Measurements from ENCODE around the gene NTRK3.

The NTRK3 gene

GRCh38 chr15:87919064-87919463 lies 337.5 kb downstream of the NTRK3 start:
- TF ChIP-seq, protein P1, sequence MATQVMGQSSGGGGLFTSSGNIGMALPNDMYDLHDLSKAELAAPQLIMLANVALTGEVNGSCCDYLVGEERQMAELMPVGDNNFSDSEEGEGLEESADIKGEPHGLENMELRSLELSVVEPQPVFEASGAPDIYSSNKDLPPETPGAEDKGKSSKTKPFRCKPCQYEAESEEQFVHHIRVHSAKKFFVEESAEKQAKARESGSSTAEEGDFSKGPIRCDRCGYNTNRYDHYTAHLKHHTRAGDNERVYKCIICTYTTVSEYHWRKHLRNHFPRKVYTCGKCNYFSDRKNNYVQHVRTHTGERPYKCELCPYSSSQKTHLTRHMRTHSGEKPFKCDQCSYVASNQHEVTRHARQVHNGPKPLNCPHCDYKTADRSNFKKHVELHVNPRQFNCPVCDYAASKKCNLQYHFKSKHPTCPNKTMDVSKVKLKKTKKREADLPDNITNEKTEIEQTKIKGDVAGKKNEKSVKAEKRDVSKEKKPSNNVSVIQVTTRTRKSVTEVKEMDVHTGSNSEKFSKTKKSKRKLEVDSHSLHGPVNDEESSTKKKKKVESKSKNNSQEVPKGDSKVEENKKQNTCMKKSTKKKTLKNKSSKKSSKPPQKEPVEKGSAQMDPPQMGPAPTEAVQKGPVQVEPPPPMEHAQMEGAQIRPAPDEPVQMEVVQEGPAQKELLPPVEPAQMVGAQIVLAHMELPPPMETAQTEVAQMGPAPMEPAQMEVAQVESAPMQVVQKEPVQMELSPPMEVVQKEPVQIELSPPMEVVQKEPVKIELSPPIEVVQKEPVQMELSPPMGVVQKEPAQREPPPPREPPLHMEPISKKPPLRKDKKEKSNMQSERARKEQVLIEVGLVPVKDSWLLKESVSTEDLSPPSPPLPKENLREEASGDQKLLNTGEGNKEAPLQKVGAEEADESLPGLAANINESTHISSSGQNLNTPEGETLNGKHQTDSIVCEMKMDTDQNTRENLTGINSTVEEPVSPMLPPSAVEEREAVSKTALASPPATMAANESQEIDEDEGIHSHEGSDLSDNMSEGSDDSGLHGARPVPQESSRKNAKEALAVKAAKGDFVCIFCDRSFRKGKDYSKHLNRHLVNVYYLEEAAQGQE (IDR thresholded peaks at IDR 0.05; ENCODE audit: insufficient read depth in 1 of 2, low read depth in 2 of 2, low read length in 2 of 2) = no peak
- TF ChIP-seq POLR2AphosphoS5 (IDR thresholded peaks at IDR 0.05; ENCODE audit: low read depth, low read length) (no peak), FOXP2 (optimal IDR thresholded peaks at IDR 0.05; ENCODE audit: borderline replicate concordance, extremely low read depth, extremely low read length, insufficient read depth) (no peak), SIN3A (IDR thresholded peaks at IDR 0.05; ENCODE audit: borderline replicate concordance, insufficient read depth, low read length) (no peak), TAF1 (IDR thresholded peaks at IDR 0.05; ENCODE audit: borderline replicate concordance, insufficient read depth, low read length) (no peak)

- no peak for TF ChIP-seq TAF1 (IDR thresholded peaks at IDR 0.05; ENCODE audit: borderline replicate concordance, insufficient read depth, low read length)
- no peak for TF ChIP-seq SIN3A (IDR thresholded peaks at IDR 0.05; ENCODE audit: borderline replicate concordance, insufficient read depth, low read length)
- TF ChIP-seq POLR2AphosphoS5 (IDR thresholded peaks at IDR 0.05; ENCODE audit: low read depth, low read length) = no peak
Observed at GRCh38 chr15:87917480-87917879, 339.1 kb downstream of the NTRK3 start.

DNA sequence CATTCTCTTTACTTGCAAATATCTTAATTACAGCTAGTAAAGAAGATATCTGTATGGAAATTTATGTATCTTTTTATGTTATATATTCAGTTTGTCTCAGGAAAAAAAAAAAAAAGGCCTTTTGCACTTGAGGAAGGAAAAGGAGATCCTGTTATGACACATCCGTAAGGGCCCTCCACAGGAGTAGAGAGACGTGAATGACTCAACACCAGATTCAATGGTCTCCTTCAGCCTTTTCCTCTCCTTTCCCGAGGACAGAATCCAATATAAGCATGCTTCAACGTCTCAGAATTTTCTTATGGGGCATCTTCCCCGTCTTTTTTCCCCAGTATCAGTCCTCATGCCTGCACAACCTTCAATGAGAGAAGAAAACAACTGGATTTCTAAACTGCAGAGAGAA lies 340.3 kb downstream of the NTRK3 start:
- TF ChIP-seq FOXP2 (optimal IDR thresholded peaks at IDR 0.05; ENCODE audit: borderline replicate concordance, extremely low read depth, extremely low read length, insufficient read depth) (no peak), POLR2AphosphoS5 (IDR thresholded peaks at IDR 0.05; ENCODE audit: low read depth, low read length) (no peak), SIN3A (IDR thresholded peaks at IDR 0.05; ENCODE audit: borderline replicate concordance, insufficient read depth, low read length) (no peak), TAF1 (IDR thresholded peaks at IDR 0.05; ENCODE audit: borderline replicate concordance, insufficient read depth, low read length) (no peak)
- TF ChIP-seq, protein P1 (IDR thresholded peaks at IDR 0.05; ENCODE audit: insufficient read depth in 1 of 2, low read depth in 2 of 2, low read length in 2 of 2) = no peak

DNA sequence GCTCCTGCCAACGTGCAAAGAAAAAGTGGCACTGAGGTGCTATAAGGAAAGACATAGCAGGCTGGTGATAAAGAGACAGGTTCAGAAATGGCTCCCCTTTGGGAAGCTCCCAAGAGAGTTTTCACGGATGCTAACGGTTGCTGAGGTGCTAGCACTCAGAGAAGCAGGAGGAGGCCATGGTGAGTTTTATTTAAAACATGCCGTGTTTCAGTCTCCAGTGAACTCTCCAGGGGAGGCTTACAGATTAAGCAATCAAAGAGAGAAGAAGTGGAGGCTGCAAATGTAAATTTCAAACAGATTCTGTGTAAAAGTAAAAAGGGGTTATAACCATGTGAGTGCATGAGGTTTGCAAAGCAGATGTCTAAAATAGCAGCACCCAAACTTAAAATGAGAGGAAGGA lies 346.2 kb downstream of the NTRK3 start:
- TF ChIP-seq POLR2AphosphoS5 (IDR thresholded peaks at IDR 0.05; ENCODE audit: low read depth, low read length) = no peak
- TF ChIP-seq, protein P1 (IDR thresholded peaks at IDR 0.05; ENCODE audit: insufficient read depth in 1 of 2, low read depth in 2 of 2, low read length in 2 of 2) = no peak
- no peak for TF ChIP-seq FOXP2 (optimal IDR thresholded peaks at IDR 0.05; ENCODE audit: borderline replicate concordance, extremely low read depth, extremely low read length, insufficient read depth)
- TF ChIP-seq TAF1 (IDR thresholded peaks at IDR 0.05; ENCODE audit: borderline replicate concordance, insufficient read depth, low read length) = no peak
- TF ChIP-seq SIN3A (IDR thresholded peaks at IDR 0.05; ENCODE audit: borderline replicate concordance, insufficient read depth, low read length) = no peak

DNA sequence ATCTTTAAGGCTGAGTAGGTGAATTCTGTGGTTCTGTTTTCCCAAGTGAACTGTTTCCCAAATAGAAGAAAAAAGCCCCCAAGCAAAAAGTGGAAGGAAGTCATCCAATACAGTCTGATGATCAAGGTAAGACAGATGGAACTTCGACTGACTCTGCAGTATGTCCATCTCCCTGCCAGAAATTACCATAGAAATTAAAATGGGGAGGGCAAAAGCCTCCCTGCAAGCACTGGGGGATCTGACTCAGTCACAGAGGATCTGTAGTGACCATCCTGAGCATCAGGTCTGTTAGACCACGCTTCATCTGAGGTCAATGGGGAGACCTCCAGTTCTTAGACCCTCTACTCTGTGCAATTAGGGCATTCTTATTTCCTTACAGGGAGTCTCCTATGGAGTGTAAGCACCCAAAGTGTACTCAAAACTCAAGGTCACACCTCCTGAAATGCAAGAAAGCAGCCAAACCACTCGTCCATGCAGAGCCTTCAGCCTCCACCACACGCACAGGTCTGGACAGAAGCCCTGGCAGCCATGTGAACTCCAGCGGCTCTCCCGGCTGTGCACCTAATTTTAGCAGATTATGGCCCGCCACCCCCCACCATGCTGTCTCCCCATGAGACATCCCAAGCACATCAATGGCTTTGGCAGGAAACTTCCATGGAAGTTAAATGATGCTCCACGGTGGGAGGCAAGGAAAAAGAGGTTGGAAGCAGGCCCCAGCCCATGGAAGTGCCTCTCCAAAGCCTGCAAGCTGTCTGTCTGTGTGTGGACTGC lies 348.7 kb downstream of the NTRK3 start:
- TF ChIP-seq, protein P1 (IDR thresholded peaks at IDR 0.05; ENCODE audit: insufficient read depth in 1 of 2, low read depth in 2 of 2, low read length in 2 of 2) = no peak
- TF ChIP-seq SIN3A (IDR thresholded peaks at IDR 0.05; ENCODE audit: borderline replicate concordance, insufficient read depth, low read length) = no peak
- TF ChIP-seq POLR2AphosphoS5 (IDR thresholded peaks at IDR 0.05; ENCODE audit: low read depth, low read length) = no peak
- TF ChIP-seq FOXP2 (optimal IDR thresholded peaks at IDR 0.05; ENCODE audit: borderline replicate concordance, extremely low read depth, extremely low read length, insufficient read depth) = no peak
- no peak for TF ChIP-seq TAF1 (IDR thresholded peaks at IDR 0.05; ENCODE audit: borderline replicate concordance, insufficient read depth, low read length)

Data from PFSK-1 (cell line).